SU-DHL-6 (cell line): Measurements from ENCODE around the gene RXRB.

ENCODE experiments used
- H2AFZ ChIP-seq: fragments of 200-600 bp; sonication (generic); 2 replicates; pipeline ENCODE4 v1.6.1; 2014; ENCODE audit warnings: low read depth, mild to moderate bottlenecking, moderate library complexity, mixed read lengths, antibody characterized with exemption, low read length; ENCODE audit not compliant: severe bottlenecking
- H3F3A ChIP-seq: fragments of 200-600 bp; shearing (Covaris generic); 2 replicates; pipeline ENCODE4 v1.6.0; 2016; ENCODE audit warnings: antibody characterized with exemption, mild to moderate bottlenecking; ENCODE audit not compliant: insufficient read depth
- H3K27ac ChIP-seq: fragments of 200-600 bp; sonication (generic); 2 replicates; pipeline ENCODE4 v1.5.1; 2016; ENCODE audit warnings: low read depth, mild to moderate bottlenecking, low read length, moderate library complexity, mixed read lengths
- H3K27me3 ChIP-seq: fragments of 200-600 bp; sonication (generic), shearing (Covaris generic); 2 replicates; pipeline ENCODE4 v1.6.0; 2014; ENCODE audit warnings: mild to moderate bottlenecking, low read length
- H3K36me3 ChIP-seq: fragments of 200-600 bp; sonication (generic); 2 replicates; pipeline ENCODE4 v1.6.1; 2014; ENCODE audit warnings: mild to moderate bottlenecking, low read length, mixed read lengths
- H3K4me2 ChIP-seq: fragments of 300-600, 200-600 bp; shearing (Covaris generic), sonication (generic); 2 replicates; pipeline ENCODE4 v1.6.0; 2014; ENCODE audit warnings: low read length, low read depth, mild to moderate bottlenecking; ENCODE audit not compliant: poor library complexity, severe bottlenecking
- H3K4me3 ChIP-seq: fragments of 200-600 bp; sonication (generic); 2 replicates; pipeline ENCODE4 v1.5.1; 2014; ENCODE audit warnings: antibody characterized with exemption, low read length, mild to moderate bottlenecking, mixed read lengths; ENCODE audit not compliant: insufficient read depth, poor library complexity, severe bottlenecking
- H3K79me2 ChIP-seq: fragments of 200-600 bp; sonication (generic); 2 replicates; pipeline ENCODE4 v1.6.1; 2014; ENCODE audit warnings: mild to moderate bottlenecking, low read length, moderate library complexity; ENCODE audit not compliant: insufficient read depth
- H3K9ac ChIP-seq: fragments of 200-600 bp; sonication (generic); 2 replicates; pipeline ENCODE4 v1.7.0; 2014; ENCODE audit warnings: mild to moderate bottlenecking, low read length
- H3K9me2 ChIP-seq: fragments of 200-600 bp; sonication (generic); replicated peaks from 2 replicates; pipeline ENCODE4 v1.6.1; 2014; ENCODE audit warnings: low read length; ENCODE audit not compliant: insufficient read depth
- H3K9me3 ChIP-seq: fragments of 200-600 bp; sonication (generic); 2 replicates; pipeline ENCODE4 v1.6.1; 2014; ENCODE audit warnings: low read length, mixed read lengths; ENCODE audit not compliant: insufficient read depth
- H4K20me1 ChIP-seq: fragments of 200-600 bp; sonication (generic); 2 replicates; pipeline ENCODE4 v1.6.1; 2014; ENCODE audit warnings: low read depth, mild to moderate bottlenecking, antibody characterized with exemption, low read length, moderate library complexity, mixed read lengths
- EZH2phosphoT487 ChIP-seq: fragments of 200-600 bp; sonication (generic), shearing (Covaris generic); conservative IDR thresholded peaks from 2 replicates; pipeline ENCODE4 v1.6.1; 2018; ENCODE audit warnings: mild to moderate bottlenecking, antibody characterized with exemption, low read length, moderate library complexity, mixed read lengths
- TF ChIP-seq, protein P1 (sequence below): fragments of 200-600 bp; sonication (generic); IDR thresholded peaks from one replicate; pipeline ENCODE4 v1.5.1; 2017; ENCODE audit warnings: antibody characterized with exemption, mild to moderate bottlenecking, low read length, moderate library complexity; ENCODE audit not compliant: insufficient read depth, poor library complexity, severe bottlenecking

The RXRB gene

DNA sequence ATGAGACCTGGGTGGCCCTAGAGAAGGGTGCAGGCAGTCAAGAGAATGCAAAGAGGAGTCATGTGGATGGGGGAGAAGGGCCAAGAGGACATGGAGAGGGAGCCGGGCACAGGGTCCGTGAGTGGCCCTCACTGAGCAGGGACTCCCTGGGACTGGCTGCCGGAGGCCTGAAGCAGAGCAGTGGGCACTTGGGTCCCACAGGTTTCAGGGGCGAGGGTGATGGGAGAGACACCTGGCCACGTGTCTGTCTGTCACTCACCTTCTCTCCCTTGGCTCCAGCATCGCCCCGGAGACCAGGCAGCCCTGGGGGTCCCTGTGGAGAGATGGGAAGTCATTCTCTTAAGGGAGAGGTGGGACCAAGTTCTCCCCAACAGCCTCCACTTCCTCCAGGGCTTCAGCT lies 33.7 kb downstream of the RXRB start:
- Histone ChIP-seq H4K20me1 (no peaks in the 10 kb centered on the region), H3K9ac (no peak overlapping the region), H3K9me3 (no peaks in the 10 kb centered on the region), H3K79me2 (no peaks in the 10 kb centered on the region), H2AFZ (no peak overlapping the region), H3K27ac (no peak overlapping the region), H3K4me3 (no peak overlapping the region), H3K9me2 (no peaks in the 10 kb centered on the region), H3K4me2 (no peak overlapping the region), H3K36me3 (no peaks in the 10 kb centered on the region), H3K27me3 (no peaks in the 10 kb centered on the region), H3F3A (no peaks in the 10 kb centered on the region)
- TF ChIP-seq, protein P1, sequence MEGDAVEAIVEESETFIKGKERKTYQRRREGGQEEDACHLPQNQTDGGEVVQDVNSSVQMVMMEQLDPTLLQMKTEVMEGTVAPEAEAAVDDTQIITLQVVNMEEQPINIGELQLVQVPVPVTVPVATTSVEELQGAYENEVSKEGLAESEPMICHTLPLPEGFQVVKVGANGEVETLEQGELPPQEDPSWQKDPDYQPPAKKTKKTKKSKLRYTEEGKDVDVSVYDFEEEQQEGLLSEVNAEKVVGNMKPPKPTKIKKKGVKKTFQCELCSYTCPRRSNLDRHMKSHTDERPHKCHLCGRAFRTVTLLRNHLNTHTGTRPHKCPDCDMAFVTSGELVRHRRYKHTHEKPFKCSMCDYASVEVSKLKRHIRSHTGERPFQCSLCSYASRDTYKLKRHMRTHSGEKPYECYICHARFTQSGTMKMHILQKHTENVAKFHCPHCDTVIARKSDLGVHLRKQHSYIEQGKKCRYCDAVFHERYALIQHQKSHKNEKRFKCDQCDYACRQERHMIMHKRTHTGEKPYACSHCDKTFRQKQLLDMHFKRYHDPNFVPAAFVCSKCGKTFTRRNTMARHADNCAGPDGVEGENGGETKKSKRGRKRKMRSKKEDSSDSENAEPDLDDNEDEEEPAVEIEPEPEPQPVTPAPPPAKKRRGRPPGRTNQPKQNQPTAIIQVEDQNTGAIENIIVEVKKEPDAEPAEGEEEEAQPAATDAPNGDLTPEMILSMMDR: no peak
- TF ChIP-seq EZH2phosphoT487: no peak

DNA sequence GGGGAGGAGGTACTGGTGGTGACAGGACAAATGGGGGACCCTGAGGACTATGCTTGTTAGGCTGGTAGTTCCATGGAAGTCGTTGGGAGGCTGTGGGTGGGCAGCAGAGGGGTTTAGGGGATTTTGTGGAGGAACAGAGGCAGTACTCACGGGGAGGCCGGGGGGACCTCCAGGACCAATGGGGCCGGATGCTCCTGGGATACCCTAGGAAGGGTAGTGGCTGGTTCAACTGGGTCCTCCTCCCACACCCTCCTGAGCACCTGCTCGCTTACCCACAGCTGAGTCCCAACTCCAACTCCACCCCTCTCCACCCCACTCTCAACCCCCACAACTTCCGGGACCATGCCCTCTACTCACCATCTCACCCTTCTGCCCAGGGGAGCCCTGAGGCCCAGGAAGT lies 34.1 kb downstream of the RXRB start:
- TF ChIP-seq EZH2phosphoT487: no peak
- TF ChIP-seq, protein P1: no peak
- H3K36me3 ChIP-seq: no peaks in the 10 kb centered on the region
- no peak overlapping the region for H3K27ac ChIP-seq
- H3F3A ChIP-seq: no peaks in the 10 kb centered on the region
- H2AFZ ChIP-seq: no peak overlapping the region
- no peaks in the 10 kb centered on the region for H3K27me3 ChIP-seq
- H3K9ac ChIP-seq: no peak overlapping the region
- H3K9me3 ChIP-seq: no peaks in the 10 kb centered on the region
- no peaks in the 10 kb centered on the region for H4K20me1 ChIP-seq
- no peaks in the 10 kb centered on the region for H3K9me2 ChIP-seq
- no peak overlapping the region for H3K4me2 ChIP-seq
- H3K79me2 ChIP-seq: no peaks in the 10 kb centered on the region
- no peak overlapping the region for H3K4me3 ChIP-seq

DNA sequence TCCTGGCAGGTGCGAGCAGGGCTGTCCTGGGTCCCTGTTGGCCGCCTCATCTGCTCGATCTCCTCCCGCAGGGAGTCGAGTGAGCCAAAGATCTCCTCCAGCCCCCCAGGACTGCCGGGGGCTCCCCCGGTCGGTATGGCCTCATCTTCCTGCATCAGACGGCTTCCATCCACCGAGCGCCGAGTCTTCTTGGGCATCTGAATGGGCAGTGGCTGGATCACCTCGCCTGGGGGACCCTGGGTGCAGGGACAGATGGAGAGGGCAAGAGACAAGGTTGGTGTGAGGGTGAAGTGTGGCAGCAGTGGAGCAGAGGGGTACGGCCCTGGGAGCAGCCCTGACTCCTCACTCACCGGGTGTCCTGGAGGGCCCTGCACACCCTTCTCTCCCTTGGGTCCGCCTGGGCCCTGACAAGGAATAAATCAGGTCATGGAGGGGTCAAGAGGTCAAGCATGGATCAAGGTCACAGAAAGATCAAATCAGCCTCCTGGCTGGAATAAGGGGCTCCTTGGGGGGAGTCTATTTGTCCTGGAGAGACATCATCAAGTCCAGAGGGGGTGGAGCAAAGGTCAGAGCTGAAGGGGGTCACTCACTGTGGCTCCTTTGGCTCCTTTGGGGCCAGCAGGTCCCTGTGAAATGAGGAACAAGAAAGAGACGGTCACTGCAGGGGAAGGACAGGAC lies 34.7 kb downstream of the RXRB start:
- no peak overlapping the region for H3K9ac ChIP-seq
- no peaks in the 10 kb centered on the region for H3K36me3 ChIP-seq
- H3K9me2 ChIP-seq: no peaks in the 10 kb centered on the region
- no peaks in the 10 kb centered on the region for H3F3A ChIP-seq
- H3K4me3 ChIP-seq: no peak overlapping the region
- no peaks in the 10 kb centered on the region for H3K79me2 ChIP-seq
- H4K20me1 ChIP-seq: no peaks in the 10 kb centered on the region
- TF ChIP-seq, protein P1: no peak
- TF ChIP-seq EZH2phosphoT487: no peak
- H2AFZ ChIP-seq: no peak overlapping the region
- H3K27me3 ChIP-seq: no peaks in the 10 kb centered on the region
- H3K9me3 ChIP-seq: no peaks in the 10 kb centered on the region
- H3K27ac ChIP-seq: no peak overlapping the region
- H3K4me2 ChIP-seq: no peak overlapping the region
